Stimulated activated memory B cell treated with anti-CD40 and anti-IgM and Interleukin-4, amounts not matched to agents 10 μg/mL and 1 μg/mL and 100 μg/mL, for 72 hours (primary cell): Measurements from ENCODE around the gene TSPAN14.
A peak's percentile ranks its signal among the peaks of the same experiment; 100 is the strongest.

ENCODE experiments used
- ATAC-seq: fragments of 150-1000 bp; cut with Tn5 transposase; 2 replicates; pipeline ENCODE4 v1.10.0; 2021
- H3K27ac Mint-ChIP-seq: one replicate; pipeline ENCODE4 v1.8.0; 2022; ENCODE audit warnings: mild to moderate bottlenecking, mixed read lengths
- H3K27me3 Mint-ChIP-seq: one replicate; pipeline ENCODE4 v1.8.0; 2022; ENCODE audit warnings: mixed read lengths
- H3K36me3 Mint-ChIP-seq: one replicate; pipeline ENCODE4 v1.8.0; 2022; ENCODE audit warnings: mixed read lengths
- H3K4me1 Mint-ChIP-seq: one replicate; pipeline ENCODE4 v1.8.0; 2022; ENCODE audit warnings: mixed read lengths
- H3K4me3 Mint-ChIP-seq: one replicate; pipeline ENCODE4 v1.8.0; 2022; ENCODE audit warnings: mild to moderate bottlenecking, moderate library complexity, mixed read lengths
- H3K9me3 Mint-ChIP-seq: one replicate; pipeline ENCODE4 v1.8.0; 2022; ENCODE audit warnings: mixed read lengths

The TSPAN14 gene

DNA sequence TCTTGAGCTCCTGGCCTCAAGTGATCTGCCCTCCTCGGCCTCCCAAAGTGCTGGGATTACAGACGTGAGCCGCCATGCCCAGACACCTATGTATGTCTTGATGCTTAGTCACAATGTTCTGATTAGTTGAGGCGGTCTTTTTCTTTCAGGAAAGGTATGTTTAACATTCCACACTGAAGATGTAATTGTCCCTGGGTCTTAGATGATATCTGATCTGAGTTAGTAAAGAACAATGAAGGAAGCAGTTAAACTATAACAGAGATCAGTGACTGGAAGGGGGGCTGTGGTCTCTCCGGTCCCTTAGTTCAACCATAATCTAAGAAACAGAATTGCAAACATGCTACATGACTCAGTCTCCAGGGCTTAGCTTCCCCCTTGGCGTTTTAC is 52.1 kb downstream of the TSPAN14 start:
- Mint-ChIP-seq H3K4me3 (no peak overlapping the region), H3K9me3 (no peaks in the 10 kb centered on the region), H3K27ac (no peak overlapping the region), H3K4me1 (peaks cover 43% of the 10 kb centered on the region), H3K36me3 (peaks cover 18% of the 10 kb centered on the region), H3K27me3 (no peaks in the 10 kb centered on the region)
- no peak for ATAC-seq

DNA sequence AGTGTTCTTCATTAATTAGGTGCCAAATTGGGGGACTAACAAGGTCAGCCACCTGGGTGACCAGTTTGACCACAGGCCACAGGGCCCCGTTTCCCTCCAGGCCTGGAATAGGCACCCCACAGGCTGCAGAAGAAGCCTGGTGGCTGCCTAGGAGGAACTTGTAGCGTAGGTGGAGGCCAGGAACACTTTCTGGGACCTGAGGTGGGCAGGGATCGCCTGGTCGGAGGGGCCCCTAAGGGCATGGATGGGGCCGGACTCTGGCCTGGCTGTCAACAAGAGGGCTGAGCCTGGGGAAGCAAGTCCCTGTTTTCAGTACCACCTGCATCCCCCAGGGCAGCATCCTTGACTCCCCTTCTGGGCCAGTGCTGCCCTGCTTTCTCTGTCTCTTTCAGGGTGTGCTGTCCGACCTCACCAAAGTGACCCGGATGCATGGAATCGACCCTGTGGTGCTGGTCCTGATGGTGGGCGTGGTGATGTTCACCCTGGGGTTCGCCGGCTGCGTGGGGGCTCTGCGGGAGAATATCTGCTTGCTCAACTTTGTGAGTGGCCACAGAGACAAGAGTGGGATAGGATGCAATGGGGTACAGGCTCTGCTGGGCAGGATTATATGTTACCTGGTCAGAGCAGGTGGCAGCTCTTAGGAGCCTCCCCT is 52.9 kb downstream of the TSPAN14 start:
- H3K4me1 Mint-ChIP-seq: peaks cover 37% of the 10 kb centered on the region
- H3K27ac Mint-ChIP-seq: no peak overlapping the region
- H3K27me3 Mint-ChIP-seq: no peaks in the 10 kb centered on the region
- no peak overlapping the region for H3K4me3 Mint-ChIP-seq
- H3K36me3 Mint-ChIP-seq: peaks cover 22% of the 10 kb centered on the region
- H3K9me3 Mint-ChIP-seq: no peaks in the 10 kb centered on the region
- no peak for ATAC-seq

DNA sequence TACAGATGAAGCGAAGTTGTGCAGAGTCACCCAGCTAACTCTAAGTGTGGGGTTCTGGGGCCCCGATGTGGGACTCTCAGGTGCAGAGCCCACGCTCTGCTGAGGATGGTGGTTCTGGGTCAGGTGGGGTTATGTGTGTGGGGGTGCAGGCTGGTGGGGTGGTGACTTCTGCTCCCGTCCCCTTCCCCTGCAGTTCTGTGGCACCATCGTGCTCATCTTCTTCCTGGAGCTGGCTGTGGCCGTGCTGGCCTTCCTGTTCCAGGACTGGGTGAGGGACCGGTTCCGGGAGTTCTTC is 54.9 kb downstream of the TSPAN14 start:
- Mint-ChIP-seq H3K27me3 (no peaks in the 10 kb centered on the region), H3K9me3 (no peaks in the 10 kb centered on the region), H3K4me1 (peaks cover 16% of the 10 kb centered on the region), H3K36me3 (peaks cover 38% of the 10 kb centered on the region), H3K4me3 (no peak overlapping the region), H3K27ac (no peak overlapping the region)
- ATAC-seq: no peak

DNA sequence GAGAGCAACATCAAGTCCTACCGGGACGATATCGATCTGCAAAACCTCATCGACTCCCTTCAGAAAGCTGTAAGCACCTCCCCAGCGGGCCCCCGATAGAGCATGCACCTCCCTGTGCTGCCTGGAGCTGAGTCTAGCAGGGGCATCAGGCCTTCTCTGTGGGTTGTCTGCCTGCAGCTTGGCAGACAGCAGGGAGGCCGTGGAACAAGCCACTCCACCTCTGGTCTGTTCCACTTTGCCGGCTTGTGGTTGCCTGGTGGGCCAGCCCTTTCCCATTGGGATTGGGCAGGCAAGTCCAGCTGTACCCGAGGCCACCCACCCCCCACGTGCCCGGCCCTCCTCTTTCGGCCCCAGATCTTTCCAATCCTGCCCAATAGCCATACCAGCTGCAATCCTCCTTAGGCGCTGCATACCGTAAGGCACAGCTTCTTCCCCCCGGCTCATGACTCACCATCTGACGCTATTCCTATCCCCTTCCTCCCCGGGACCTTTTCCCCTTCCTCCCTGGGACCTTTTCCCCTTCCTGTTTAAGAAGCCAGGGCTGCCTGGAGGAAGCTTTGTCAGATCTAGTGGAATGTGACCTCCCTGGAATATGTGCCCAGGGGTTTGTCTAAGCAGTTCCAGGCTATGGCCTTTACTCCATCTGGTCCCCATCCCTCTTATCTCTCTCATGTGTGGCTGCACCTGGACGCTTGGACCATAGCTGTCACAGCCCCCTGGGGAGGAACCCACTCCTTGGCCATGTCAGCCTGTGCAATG is 55.5 kb downstream of the TSPAN14 start:
- H3K4me3 Mint-ChIP-seq: no peak overlapping the region
- no peak for ATAC-seq
- H3K27ac Mint-ChIP-seq: no peak overlapping the region
- H3K36me3 Mint-ChIP-seq: peaks cover 43% of the 10 kb centered on the region
- peaks cover 11% of the 10 kb centered on the region for H3K4me1 Mint-ChIP-seq
- H3K27me3 Mint-ChIP-seq: no peaks in the 10 kb centered on the region
- no peaks in the 10 kb centered on the region for H3K9me3 Mint-ChIP-seq

DNA sequence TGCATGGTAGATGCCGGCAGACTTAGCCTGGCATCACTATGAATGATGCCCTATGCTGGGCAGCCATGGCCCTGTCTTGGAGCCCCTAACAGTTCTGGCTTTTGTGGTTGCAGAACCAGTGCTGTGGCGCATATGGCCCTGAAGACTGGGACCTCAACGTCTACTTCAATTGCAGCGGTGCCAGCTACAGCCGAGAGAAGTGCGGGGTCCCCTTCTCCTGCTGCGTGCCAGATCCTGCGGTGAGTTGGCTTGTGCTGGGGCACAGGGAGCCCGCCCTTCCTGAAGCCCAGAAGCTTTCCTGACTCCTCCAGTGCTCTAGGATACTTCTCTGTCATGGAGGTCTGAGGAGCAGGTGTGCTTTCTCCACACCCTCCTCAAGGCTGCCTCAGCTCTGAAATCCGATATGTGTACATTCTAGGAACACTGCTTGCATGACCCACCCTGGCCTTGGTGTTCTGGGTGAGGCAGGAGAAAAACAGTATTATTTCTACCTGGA is 58.0 kb downstream of the TSPAN14 start:
- Mint-ChIP-seq H3K27ac (peak overlapping the region; percentile 48), H3K9me3 (no peaks in the 10 kb centered on the region), H3K27me3 (no peaks in the 10 kb centered on the region), H3K4me1 (no peaks in the 10 kb centered on the region), H3K4me3 (no peak overlapping the region), H3K36me3 (peaks cover 53% of the 10 kb centered on the region)
- ATAC-seq: no peak

DNA sequence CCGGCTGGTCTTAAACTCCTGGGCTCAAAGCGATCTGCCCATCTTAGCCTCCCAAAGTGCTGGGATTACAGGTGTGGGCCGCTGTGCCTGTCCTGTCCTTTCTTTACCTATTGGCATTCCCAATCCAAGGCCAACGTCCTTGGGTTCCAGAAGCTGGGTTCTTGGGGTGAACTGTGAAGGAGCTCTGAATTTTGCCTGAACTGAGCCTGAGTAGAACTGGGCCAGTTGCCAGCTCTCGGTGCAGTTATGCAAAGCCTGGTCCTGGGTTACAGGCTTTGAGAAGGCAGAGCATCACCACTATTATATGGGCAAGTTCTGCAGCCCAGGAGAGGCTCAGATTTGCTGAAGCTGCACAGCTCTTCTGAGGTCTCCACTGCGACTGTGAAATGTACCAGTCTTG is 59.0 kb downstream of the TSPAN14 start:
- Mint-ChIP-seq H3K4me1 (peaks cover 4% of the 10 kb centered on the region), H3K9me3 (no peaks in the 10 kb centered on the region), H3K27me3 (no peaks in the 10 kb centered on the region), H3K36me3 (peaks cover 63% of the 10 kb centered on the region), H3K27ac (peak overlapping the region; percentile 19), H3K4me3 (no peak overlapping the region)
- no peak for ATAC-seq

DNA sequence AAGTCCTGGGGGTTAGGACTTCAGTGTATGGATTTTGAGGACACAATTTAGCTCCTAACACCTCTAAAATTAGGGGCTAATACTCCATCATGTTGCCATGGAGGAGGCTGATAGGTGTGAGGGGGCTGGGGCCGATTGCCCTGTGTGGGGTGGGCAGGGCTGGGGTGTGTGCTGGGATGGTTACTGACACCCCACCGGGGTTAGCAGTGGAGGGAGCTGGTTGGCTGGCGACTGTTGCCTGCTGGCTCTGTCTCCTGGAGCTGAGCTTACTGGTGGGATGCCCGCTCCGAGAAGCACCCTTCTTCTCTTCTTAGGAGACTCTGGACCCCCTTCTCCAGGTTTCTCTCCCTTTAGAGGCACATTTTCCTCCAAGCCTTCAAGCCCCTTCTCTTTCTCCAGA is 61.4 kb downstream of the TSPAN14 start:
- ATAC-seq: no peak
- peaks cover 65% of the 10 kb centered on the region for H3K36me3 Mint-ChIP-seq
- no peaks in the 10 kb centered on the region for H3K27me3 Mint-ChIP-seq
- H3K9me3 Mint-ChIP-seq: no peaks in the 10 kb centered on the region
- H3K27ac Mint-ChIP-seq: no peak overlapping the region
- no peak overlapping the region for H3K4me3 Mint-ChIP-seq
- H3K4me1 Mint-ChIP-seq: peaks cover 20% of the 10 kb centered on the region

DNA sequence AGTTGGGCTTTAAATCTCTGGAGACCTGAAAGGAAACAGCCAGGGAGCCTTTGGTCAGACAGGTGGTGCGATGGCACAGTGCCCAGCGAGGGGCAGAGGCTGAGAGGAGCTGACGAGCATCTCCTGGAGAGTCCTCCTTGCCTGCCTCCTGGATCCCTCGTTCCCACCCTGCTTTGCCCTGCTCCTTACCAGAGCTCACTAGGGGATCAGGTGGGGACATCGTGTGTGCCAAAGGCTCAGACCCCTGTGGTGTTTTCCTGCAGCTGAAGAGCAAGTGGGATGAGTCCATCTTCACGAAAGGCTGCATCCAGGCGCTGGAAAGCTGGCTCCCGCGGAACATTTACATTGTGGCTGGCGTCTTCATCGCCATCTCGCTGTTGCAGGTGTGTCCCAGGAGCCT is 61.8 kb downstream of the TSPAN14 start:
- Mint-ChIP-seq H3K27ac (no peak overlapping the region), H3K36me3 (peaks cover 69% of the 10 kb centered on the region)
- no peak for ATAC-seq

DNA sequence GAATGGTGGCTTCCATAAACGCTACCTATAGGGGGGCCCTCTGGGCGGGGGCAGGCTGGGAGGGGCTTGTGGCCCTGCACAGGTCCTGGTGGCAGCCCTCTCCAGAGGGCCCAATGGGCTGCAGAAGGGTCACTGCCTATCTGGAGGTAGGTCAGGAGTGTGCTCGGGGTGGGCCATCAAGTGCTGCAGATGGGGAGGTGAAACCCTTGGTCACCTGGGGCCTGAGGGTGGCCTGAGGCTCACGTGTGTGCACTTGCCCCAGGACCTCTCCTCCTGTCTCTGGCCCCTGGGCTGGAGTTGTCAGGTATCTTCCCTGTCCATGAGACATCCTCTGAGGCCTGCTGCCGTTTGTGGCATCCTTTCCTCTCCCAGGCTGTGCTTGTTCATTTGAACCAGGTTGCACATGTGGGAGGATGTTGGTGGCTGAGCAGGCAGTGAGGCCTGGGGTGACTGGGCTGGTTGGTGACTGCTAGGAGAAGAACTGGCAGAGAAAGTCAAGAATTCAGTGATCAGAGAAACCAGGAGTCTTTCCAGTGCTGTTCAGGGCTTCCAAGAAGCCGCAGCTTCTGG is 62.5 kb downstream of the TSPAN14 start:
- Mint-ChIP-seq H3K36me3 (peaks cover 66% of the 10 kb centered on the region), H3K27me3 (no peaks in the 10 kb centered on the region), H3K9me3 (no peaks in the 10 kb centered on the region), H3K4me1 (peaks cover 25% of the 10 kb centered on the region), H3K27ac (no peak overlapping the region), H3K4me3 (no peak overlapping the region)
- no peak for ATAC-seq

More for the DNA sequence above, 61.8 kb downstream of the TSPAN14 start:
- Mint-ChIP-seq H3K27me3 (no peaks in the 10 kb centered on the region), H3K4me1 (peaks cover 24% of the 10 kb centered on the region), H3K9me3 (no peaks in the 10 kb centered on the region), H3K4me3 (no peak overlapping the region)

DNA sequence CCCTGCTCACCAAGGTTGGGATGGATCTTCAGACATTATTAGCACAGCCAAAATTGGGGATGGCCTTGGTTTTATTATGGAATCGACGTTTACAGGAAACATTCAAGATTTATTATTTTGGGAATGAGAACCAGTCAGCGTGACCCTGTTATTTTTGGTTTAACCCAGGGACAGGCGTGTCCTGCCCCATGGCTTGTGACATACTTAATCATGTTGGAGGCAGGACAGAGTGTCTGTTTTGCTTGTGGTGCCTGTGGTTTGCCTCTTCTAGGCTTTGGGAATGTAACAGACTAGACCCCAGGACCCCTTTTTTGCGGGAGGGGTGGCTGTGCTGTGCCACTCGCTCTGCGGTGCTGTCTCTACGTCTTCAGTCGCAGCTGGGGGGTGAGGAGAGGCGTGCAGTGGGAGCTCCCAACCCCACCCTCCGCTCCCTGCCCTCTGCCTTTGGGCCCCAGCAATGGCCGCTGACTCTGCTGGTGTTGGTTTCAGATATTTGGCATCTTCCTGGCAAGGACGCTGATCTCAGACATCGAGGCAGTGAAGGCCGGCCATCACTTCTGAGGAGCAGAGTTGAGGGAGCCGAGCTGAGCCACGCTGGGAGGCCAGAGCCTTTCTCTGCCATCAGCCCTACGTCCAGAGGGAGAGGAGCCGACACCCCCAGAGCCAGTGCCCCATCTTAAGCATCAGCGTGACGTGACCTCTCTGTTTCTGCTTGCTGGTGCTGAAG is 63.5 kb downstream of the TSPAN14 start:
- H3K27me3 Mint-ChIP-seq: no peaks in the 10 kb centered on the region
- H3K4me3 Mint-ChIP-seq: no peak overlapping the region
- peaks cover 25% of the 10 kb centered on the region for H3K4me1 Mint-ChIP-seq
- H3K36me3 Mint-ChIP-seq: peaks cover 56% of the 10 kb centered on the region
- no peaks in the 10 kb centered on the region for H3K9me3 Mint-ChIP-seq
- ATAC-seq: no peak
- H3K27ac Mint-ChIP-seq: peak overlapping the region; percentile 43

DNA sequence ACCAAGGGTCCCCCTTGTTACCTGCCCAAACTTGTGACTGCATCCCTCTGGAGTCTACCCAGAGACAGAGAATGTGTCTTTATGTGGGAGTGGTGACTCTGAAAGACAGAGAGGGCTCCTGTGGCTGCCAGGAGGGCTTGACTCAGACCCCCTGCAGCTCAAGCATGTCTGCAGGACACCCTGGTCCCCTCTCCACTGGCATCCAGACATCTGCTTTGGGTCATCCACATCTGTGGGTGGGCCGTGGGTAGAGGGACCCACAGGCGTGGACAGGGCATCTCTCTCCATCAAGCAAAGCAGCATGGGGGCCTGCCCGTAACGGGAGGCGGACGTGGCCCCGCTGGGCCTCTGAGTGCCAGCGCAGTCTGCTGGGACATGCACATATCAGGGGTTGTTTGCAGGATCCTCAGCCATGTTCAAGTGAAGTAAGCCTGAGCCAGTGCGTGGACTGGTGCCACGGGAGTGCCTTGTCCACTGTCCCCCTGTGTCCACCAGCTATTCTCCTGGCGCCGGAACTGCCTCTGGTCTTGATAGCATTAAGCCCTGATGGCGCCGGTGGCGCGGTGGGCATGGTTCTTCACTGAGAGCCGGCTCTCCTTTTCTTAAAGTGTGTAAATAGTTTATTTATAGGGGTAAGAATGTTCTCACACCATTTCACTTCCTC is 64.2 kb downstream of the TSPAN14 start:
- ATAC-seq: peak; percentile 55
- no peak overlapping the region for H3K4me3 Mint-ChIP-seq
- H3K27ac Mint-ChIP-seq: peak overlapping the region; percentile 43
- peaks cover 25% of the 10 kb centered on the region for H3K4me1 Mint-ChIP-seq
- no peaks in the 10 kb centered on the region for H3K27me3 Mint-ChIP-seq
- no peaks in the 10 kb centered on the region for H3K9me3 Mint-ChIP-seq
- H3K36me3 Mint-ChIP-seq: peaks cover 49% of the 10 kb centered on the region

DNA sequence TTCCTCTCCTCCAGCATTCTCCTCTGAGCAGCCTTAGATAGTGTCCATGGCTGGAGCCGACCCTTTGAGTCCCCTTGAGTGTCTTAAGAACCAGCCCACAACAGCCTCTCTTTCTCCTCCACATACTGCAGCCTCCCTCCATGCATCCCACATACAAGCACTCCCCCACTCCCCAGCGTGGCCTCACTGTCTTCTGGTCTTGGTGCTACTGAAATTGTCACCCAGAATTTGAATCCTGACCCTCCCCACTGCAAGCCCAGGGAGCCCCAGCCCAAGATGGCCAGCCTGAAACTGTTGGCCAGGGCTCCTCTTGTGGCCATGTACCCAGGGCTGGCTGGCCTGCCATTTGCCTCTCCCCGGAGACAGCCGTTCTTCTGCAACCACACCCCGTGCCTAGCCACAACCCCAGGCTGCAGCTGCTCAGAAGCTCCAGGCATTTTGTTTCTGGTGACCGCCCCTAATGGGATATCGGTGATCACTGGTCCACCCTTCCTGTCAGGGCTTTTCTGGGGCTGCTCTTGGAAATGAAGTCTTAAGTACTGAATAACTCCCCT is 64.8 kb downstream of the TSPAN14 start:
- peak overlapping the region; percentile 43 for H3K27ac Mint-ChIP-seq
- H3K9me3 Mint-ChIP-seq: no peaks in the 10 kb centered on the region
- no peak overlapping the region for H3K4me3 Mint-ChIP-seq
- H3K4me1 Mint-ChIP-seq: peaks cover 28% of the 10 kb centered on the region
- H3K27me3 Mint-ChIP-seq: no peaks in the 10 kb centered on the region
- H3K36me3 Mint-ChIP-seq: peaks cover 46% of the 10 kb centered on the region
- peak; percentile 39 for ATAC-seq

DNA sequence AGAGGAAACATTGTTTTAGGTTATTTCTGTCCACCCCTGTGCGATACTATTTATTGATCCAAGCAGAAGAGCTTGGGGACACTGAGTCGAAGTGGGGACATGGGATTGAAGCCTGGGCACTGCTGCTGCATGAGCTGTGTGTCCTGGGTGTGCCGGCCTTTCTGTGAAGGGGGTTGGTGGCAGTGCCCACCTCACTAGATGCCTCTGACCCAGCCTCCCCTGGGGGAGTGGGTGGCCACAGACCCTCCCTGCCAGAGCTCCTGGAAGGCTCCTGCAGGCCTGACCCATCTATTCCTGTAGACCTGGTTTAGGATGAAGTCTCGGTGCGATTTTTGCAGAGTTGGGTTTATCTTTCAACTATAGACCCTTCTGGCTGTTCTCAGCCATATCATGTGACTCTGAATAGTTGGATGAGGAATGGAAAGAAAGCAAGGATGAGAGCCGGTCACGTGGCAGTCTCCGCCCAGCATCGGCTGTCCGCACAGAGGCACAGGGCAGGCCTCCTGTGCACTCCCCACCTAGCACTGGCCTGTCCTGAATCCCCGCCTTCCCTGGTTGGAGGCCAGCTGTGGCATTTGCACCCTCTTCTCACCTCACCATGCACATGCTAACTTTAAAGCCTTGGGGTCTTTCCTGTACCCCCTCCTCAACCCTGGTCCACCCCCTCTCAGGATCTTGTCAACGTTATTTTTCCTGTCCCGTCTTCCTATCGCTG is 66.0 kb downstream of the TSPAN14 start:
- H3K36me3 Mint-ChIP-seq: peaks cover 39% of the 10 kb centered on the region
- peaks cover 34% of the 10 kb centered on the region for H3K4me1 Mint-ChIP-seq
- no peak overlapping the region for H3K4me3 Mint-ChIP-seq
- H3K27me3 Mint-ChIP-seq: no peaks in the 10 kb centered on the region
- no peak for ATAC-seq
- H3K27ac Mint-ChIP-seq: peak overlapping the region; percentile 15
- no peaks in the 10 kb centered on the region for H3K9me3 Mint-ChIP-seq

DNA sequence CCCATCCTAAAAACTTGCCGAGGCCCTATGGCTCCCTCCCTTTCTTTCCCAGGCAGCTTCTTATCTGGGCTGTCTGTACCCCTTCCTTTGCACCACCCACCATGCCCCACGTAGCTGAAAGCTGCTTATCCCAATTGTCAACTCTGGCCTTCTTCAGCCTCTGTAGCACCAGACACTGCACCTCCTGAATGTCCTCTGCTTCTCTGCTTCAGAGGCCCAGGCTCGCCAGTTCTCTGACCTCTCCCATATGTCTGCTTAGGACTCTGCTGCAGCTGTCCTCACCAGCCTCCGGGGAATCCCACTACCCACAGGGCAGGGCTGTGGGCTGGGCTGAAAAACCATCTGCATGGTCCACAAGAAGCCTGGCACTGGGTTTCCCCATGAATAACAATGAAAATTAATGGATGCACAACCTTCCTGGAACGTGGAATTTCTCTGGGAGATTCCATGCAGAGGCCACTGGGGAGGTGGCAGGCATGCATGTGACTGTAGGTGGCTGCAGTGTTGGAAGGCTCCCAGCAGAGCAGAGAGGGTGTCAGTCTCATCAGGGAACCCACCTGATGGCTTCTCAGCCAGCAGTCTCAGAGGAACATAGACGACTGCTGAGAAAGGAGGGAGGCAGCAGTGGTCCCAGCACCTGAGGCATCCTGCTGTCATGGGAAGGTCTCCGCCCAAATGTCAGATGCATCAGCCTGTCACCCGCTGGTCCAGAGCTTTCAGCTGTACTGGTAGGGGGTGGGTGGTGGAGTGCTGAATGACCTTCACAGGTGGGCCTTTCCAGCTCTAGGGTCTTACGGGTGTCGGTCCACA is 66.8 kb downstream of the TSPAN14 start:
- peaks cover 39% of the 10 kb centered on the region for H3K36me3 Mint-ChIP-seq
- H3K4me1 Mint-ChIP-seq: peaks cover 34% of the 10 kb centered on the region
- H3K27me3 Mint-ChIP-seq: no peaks in the 10 kb centered on the region
- no peaks in the 10 kb centered on the region for H3K9me3 Mint-ChIP-seq
- H3K27ac Mint-ChIP-seq: peak overlapping the region; percentile 15
- no peak for ATAC-seq
- no peak overlapping the region for H3K4me3 Mint-ChIP-seq
